Neural cell (in vitro differentiated cells): ENCODE data around the gene CSNK2B.

Experiments used
- CTCF ChIP-seq: fragments of 450-650 bp; IDR thresholded peaks from 2 replicates; pipeline ENCODE4 v1.5.1; 2014; ENCODE audit warnings: antibody characterized with exemption, mild to moderate bottlenecking, moderate library complexity; ENCODE audit not compliant: poor library complexity, severe bottlenecking
- EP300 ChIP-seq: fragments of 450-650 bp; conservative IDR thresholded peaks from 2 replicates; pipeline ENCODE4 v1.6.1; 2014; ENCODE audit warnings: antibody characterized with exemption, mild to moderate bottlenecking, moderate library complexity; ENCODE audit not compliant: poor library complexity, severe bottlenecking
- EZH2 ChIP-seq: fragments of 200-600, 300-800 bp; shearing (Covaris generic), sonication (generic); IDR thresholded peaks from 2 replicates; pipeline ENCODE4 v1.6.1; 2014; ENCODE audit warnings: antibody characterized with exemption, low read length, borderline replicate concordance, mild to moderate bottlenecking; ENCODE audit not compliant: insufficient read depth, poor library complexity, severe bottlenecking
- POLR2AphosphoS5 ChIP-seq: IDR thresholded peaks from 2 replicates; pipeline ENCODE4 v1.6.1; 2012
- RAD21 ChIP-seq: fragments of 450-650 bp; conservative IDR thresholded peaks from 2 replicates; pipeline ENCODE4 v1.6.1; 2014; ENCODE audit warnings: antibody characterized with exemption, mild to moderate bottlenecking, moderate library complexity
- TAF1 ChIP-seq: IDR thresholded peaks from 2 replicates; pipeline ENCODE4 v1.6.1; 2012; ENCODE audit warnings: low read depth
- TF ChIP-seq, protein P1 (sequence below): IDR thresholded peaks from 2 replicates; pipeline ENCODE4 v1.6.1; 2012; ENCODE audit warnings: borderline replicate concordance

DNA sequence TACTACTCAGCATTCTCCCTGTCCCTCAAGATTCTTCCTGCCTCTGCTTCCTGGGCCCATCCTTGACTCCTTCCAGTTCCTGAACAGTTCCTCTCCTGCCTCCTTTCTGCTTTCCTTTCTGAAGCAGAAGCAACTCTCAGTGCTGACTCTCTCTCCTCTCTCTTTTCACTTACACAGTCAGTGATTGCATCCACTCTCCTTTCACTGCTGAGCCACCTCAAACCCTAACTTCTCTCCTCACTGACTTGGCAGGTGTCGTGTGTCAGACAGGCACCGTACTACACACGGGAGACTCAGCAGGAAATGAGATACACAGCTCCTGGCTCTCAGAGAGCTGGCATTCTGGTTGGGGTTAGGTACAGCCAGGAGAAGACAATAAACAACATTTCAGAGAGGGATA, 31.7 kb downstream of the CSNK2B start:
- TF ChIP-seq CTCF (no peak), TAF1 (no peak), RAD21 (no peak), EP300 (no peak), EZH2 (no peak), POLR2AphosphoS5 (no peak)
- TF ChIP-seq, protein P1, sequence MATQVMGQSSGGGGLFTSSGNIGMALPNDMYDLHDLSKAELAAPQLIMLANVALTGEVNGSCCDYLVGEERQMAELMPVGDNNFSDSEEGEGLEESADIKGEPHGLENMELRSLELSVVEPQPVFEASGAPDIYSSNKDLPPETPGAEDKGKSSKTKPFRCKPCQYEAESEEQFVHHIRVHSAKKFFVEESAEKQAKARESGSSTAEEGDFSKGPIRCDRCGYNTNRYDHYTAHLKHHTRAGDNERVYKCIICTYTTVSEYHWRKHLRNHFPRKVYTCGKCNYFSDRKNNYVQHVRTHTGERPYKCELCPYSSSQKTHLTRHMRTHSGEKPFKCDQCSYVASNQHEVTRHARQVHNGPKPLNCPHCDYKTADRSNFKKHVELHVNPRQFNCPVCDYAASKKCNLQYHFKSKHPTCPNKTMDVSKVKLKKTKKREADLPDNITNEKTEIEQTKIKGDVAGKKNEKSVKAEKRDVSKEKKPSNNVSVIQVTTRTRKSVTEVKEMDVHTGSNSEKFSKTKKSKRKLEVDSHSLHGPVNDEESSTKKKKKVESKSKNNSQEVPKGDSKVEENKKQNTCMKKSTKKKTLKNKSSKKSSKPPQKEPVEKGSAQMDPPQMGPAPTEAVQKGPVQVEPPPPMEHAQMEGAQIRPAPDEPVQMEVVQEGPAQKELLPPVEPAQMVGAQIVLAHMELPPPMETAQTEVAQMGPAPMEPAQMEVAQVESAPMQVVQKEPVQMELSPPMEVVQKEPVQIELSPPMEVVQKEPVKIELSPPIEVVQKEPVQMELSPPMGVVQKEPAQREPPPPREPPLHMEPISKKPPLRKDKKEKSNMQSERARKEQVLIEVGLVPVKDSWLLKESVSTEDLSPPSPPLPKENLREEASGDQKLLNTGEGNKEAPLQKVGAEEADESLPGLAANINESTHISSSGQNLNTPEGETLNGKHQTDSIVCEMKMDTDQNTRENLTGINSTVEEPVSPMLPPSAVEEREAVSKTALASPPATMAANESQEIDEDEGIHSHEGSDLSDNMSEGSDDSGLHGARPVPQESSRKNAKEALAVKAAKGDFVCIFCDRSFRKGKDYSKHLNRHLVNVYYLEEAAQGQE = no peak
